ENCODE measurements around the gene PI4KA.

GRCh38 chr22:20762233-20762796 is 96.3 kb downstream of the PI4KA start:
- TF ChIP-seq POLR2AphosphoS5 (IDR thresholded peaks at IDR 0.05; ENCODE audit: low read depth, low read length) (no peak), POLR2A (IDR thresholded peaks at IDR 0.05; ENCODE audit: low read depth, low read length) (no peak), TAF1 (IDR thresholded peaks at IDR 0.05; ENCODE audit: borderline replicate concordance, low read depth, low read length) (no peak)

Data from GM12892 (cell line).